ENCODE data around the gene C2orf74.

- TF ChIP-seq, protein P1, sequence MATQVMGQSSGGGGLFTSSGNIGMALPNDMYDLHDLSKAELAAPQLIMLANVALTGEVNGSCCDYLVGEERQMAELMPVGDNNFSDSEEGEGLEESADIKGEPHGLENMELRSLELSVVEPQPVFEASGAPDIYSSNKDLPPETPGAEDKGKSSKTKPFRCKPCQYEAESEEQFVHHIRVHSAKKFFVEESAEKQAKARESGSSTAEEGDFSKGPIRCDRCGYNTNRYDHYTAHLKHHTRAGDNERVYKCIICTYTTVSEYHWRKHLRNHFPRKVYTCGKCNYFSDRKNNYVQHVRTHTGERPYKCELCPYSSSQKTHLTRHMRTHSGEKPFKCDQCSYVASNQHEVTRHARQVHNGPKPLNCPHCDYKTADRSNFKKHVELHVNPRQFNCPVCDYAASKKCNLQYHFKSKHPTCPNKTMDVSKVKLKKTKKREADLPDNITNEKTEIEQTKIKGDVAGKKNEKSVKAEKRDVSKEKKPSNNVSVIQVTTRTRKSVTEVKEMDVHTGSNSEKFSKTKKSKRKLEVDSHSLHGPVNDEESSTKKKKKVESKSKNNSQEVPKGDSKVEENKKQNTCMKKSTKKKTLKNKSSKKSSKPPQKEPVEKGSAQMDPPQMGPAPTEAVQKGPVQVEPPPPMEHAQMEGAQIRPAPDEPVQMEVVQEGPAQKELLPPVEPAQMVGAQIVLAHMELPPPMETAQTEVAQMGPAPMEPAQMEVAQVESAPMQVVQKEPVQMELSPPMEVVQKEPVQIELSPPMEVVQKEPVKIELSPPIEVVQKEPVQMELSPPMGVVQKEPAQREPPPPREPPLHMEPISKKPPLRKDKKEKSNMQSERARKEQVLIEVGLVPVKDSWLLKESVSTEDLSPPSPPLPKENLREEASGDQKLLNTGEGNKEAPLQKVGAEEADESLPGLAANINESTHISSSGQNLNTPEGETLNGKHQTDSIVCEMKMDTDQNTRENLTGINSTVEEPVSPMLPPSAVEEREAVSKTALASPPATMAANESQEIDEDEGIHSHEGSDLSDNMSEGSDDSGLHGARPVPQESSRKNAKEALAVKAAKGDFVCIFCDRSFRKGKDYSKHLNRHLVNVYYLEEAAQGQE (IDR thresholded peaks at IDR 0.05; ENCODE audit: low read depth) = no peak
- TF ChIP-seq CEBPB (IDR thresholded peaks at IDR 0.05) (no peak), EP300 (IDR thresholded peaks at IDR 0.05; ENCODE audit: borderline replicate concordance) (no peak), NFIC (IDR thresholded peaks at IDR 0.05) (no peak)
Measured at GRCh38 chr2:61117534-61117933, 44.5 kb upstream of the C2orf74 start.

Data from Ishikawa (cell line).